CD14-positive monocyte (primary cell): Measurements from ENCODE around the gene TRAPPC8. TPM values are rescaled to one million over a fixed set of nuclear protein-coding genes. Genes with fewer than 3 reads are reported as not detected.

Experiments used
- DNase-seq, 3 donors: peaks; one replicate each; pipeline ENCODE4 v3.0.0-alpha.2; 2011 to 2022
- H2AFZ ChIP-seq: 2 replicates; pipeline ENCODE4 v1.6.0; 2012; ENCODE audit warnings: mild to moderate bottlenecking, low read depth, low read length, inconsistent platforms; ENCODE audit not compliant: insufficient read depth, poor library complexity, severe bottlenecking
- H3K27ac ChIP-seq, 2 donors: 1 replicate in 1 of 2; 2 replicates in 1 of 2; pipeline ENCODE4 v1.5.1; 2012 to 2013; ENCODE audit warnings: low read length in 2 of 2, control low read depth in 1 of 2, inconsistent platforms in 1 of 2, low read depth in 1 of 2, mild to moderate bottlenecking in 1 of 2
- H3K27me3 ChIP-seq, 2 donors: one replicate each; pipeline versions ENCODE4 v1.6.0 to v1.6.1; 2011 to 2013; ENCODE audit warnings: low read length in 2 of 2; ENCODE audit not compliant: control insufficient read depth in 2 of 2, insufficient read depth in 2 of 2
- H3K36me3 ChIP-seq, 2 donors: replicated peaks in 1 of 2; 1 replicate in 1 of 2; 2 replicates in 1 of 2; pipeline versions ENCODE4 v1.5.1 to v1.6.1; 2012 to 2013; ENCODE audit warnings: low read length in 2 of 2, control low read depth in 1 of 2, inconsistent platforms in 1 of 2, mild to moderate bottlenecking in 1 of 2; ENCODE audit not compliant: insufficient read depth in 2 of 2, control insufficient read depth in 1 of 2
- H3K4me1 ChIP-seq, 2 donors: 1 replicate in 1 of 2; 2 replicates in 1 of 2; pipeline versions ENCODE4 v1.5.1 to v1.6.1; 2012 to 2013; ENCODE audit warnings: low read length in 2 of 2, control low read depth in 1 of 2, inconsistent platforms in 1 of 2, mild to moderate bottlenecking in 1 of 2, moderate library complexity in 1 of 2; ENCODE audit not compliant: insufficient read depth in 2 of 2, control insufficient read depth in 1 of 2
- H3K4me2 ChIP-seq: replicated peaks from 2 replicates; pipeline ENCODE3; 2012; ENCODE audit warnings: low read length, moderate library complexity, mild to moderate bottlenecking; ENCODE audit not compliant: poor library complexity, severe bottlenecking; ENCODE audit errors: extremely low read depth
- H3K4me3 ChIP-seq, 3 experiments: fragments of 200-600 bp in 1 of 3; sonication (generic) in 1 of 3; replicated peaks in 1 of 3; 1 replicate in 2 of 3; 2 replicates in 1 of 3; pipeline ENCODE4 v1.5.1; 2011 to 2013; ENCODE audit warnings: low read length in 3 of 3, mild to moderate bottlenecking in 3 of 3, control low read depth in 2 of 3, low read depth in 2 of 3, inconsistent platforms in 1 of 3, moderate library complexity in 1 of 3
- H3K79me2 ChIP-seq: 2 replicates; pipeline ENCODE4 v1.6.0; 2012; ENCODE audit warnings: mild to moderate bottlenecking, control low read depth, inconsistent platforms, low read length, moderate library complexity; ENCODE audit not compliant: insufficient read depth
- H3K9ac ChIP-seq: 2 replicates; pipeline ENCODE4 v1.6.0; 2017; ENCODE audit warnings: low read length, mild to moderate bottlenecking; ENCODE audit not compliant: insufficient read depth, poor library complexity, severe bottlenecking
- H3K9me3 ChIP-seq, 2 donors: replicated peaks in 1 of 2; 1 replicate in 1 of 2; 2 replicates in 1 of 2; pipeline versions ENCODE4 v1.5.1 to v1.6.1; 2012 to 2013; ENCODE audit warnings: low read length in 2 of 2, control low read depth in 1 of 2; ENCODE audit not compliant: control insufficient read depth in 1 of 2, insufficient read depth in 1 of 2
- H4K20me1 ChIP-seq: 2 replicates; pipeline ENCODE4 v1.6.0; 2012; ENCODE audit warnings: mild to moderate bottlenecking, low read length, control low read depth, moderate library complexity; ENCODE audit not compliant: insufficient read depth
- H3K27ac Mint-ChIP-seq, 7 donors: one replicate each; pipeline ENCODE4 v1.8.0; 2020; ENCODE audit warnings: mild to moderate bottlenecking in 7 of 7, mixed read lengths in 7 of 7, moderate library complexity in 6 of 7, inconsistent platforms in 2 of 7
- H3K27me3 Mint-ChIP-seq, 3 donors: one replicate each; pipeline ENCODE4 v1.8.0; 2021 to 2022; ENCODE audit warnings: low read depth in 3 of 3, mild to moderate bottlenecking in 3 of 3, mixed read lengths in 3 of 3, moderate library complexity in 3 of 3, inconsistent platforms in 1 of 3
- H3K36me3 Mint-ChIP-seq, 2 donors: one replicate each; pipeline ENCODE4 v1.8.0; 2020; ENCODE audit warnings: mixed read lengths in 2 of 2, inconsistent platforms in 1 of 2, mild to moderate bottlenecking in 1 of 2
- H3K4me1 Mint-ChIP-seq: one replicate; pipeline ENCODE4 v1.8.0; 2020; ENCODE audit warnings: mild to moderate bottlenecking, mixed read lengths
- H3K4me3 Mint-ChIP-seq, 2 donors: one replicate each; pipeline ENCODE4 v1.8.0; 2020; ENCODE audit warnings: mild to moderate bottlenecking in 2 of 2, mixed read lengths in 2 of 2, moderate library complexity in 1 of 2
- H3K9me3 Mint-ChIP-seq, 7 donors: one replicate each; pipeline ENCODE4 v1.8.0; 2020 to 2022; ENCODE audit warnings: mixed read lengths in 7 of 7, mild to moderate bottlenecking in 6 of 7, moderate library complexity in 6 of 7, inconsistent platforms in 2 of 7
- WGBS: methylation state at CpG from one replicate; pipeline ENCODE4 v1.1.5; 2013; ENCODE audit warnings: missing lambda C conversion rate; ENCODE audit not compliant: insufficient coverage; 5-methylcytosine and 5-hydroxymethylcytosine counted together
- intact Hi-C, 2 donors: fragments of 100-400 bp; cut with micrococcal nuclease; formaldehyde crosslinking; loops; one replicate each; pipeline versions ENCODE4 v1.15.0 to v1.15.1; 2023
- polyA plus RNA-seq, 3 donors: library from polyadenylated mRNA; depleted of rRNA in 1 of 3; unstranded in 2 of 3; stranded (reverse) in 1 of 3; fragments of 300-500 nt in 2 of 3; fragments of >200 nt in 1 of 3; fragmentation: Illumina TruSeq in 2 of 3; gene quantifications; 1 replicate in 2 of 3; 2 replicates in 1 of 3; pipeline ENCODE4 v1.2.3, GENCODE V29; 2012 to 2021
- TF ChIP-seq, protein P1 (sequence below): fragments of 200-600 bp; IDR thresholded peaks from one replicate; pipeline ENCODE4 v1.8.0; 2022; ENCODE audit warnings: antibody characterized with exemption, mild to moderate bottlenecking

The TRAPPC8 gene
- polyA plus RNA-seq, 3 donors, result 16.2 to 52.7 (median 22.1) TPM

DNA sequence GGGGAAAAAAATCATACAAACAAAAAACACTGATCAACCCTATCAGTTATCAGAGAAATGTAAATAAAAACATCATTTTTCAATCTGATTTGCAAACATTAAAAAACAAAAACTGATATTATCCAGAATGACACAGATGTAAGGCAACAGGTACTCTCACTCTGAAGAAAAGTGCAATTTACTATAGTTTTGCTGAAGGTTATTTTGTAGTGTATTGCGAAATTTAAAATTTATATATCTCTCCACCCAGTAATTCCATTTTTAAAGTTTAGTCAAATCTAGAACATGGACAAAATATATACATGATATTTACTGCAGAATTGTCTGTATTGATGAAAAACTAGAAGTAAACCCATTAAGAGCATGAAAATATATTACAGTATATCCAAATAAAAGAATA lies 79.8 kb downstream of the TRAPPC8 start:
- Histone ChIP-seq H3K9ac (no peak overlapping the region), H2AFZ (no peak overlapping the region), H3K9me3 (no peaks in the 10 kb centered on the region), H3K27ac (no peak overlapping the region), H3K27me3 (no peaks in the 10 kb centered on the region), H3K4me1 (no peaks in the 10 kb centered on the region), H3K4me3 (no peak overlapping the region), H4K20me1 (peaks cover 7% of the 10 kb centered on the region), H3K36me3 (peaks cover 87 to 98% of the 10 kb centered on the region in 2 donors), H3K79me2 (no peaks in the 10 kb centered on the region), H3K4me2 (no peak overlapping the region)
- no peaks in the 10 kb centered on the region for H3K4me1 Mint-ChIP-seq
- H3K36me3 Mint-ChIP-seq, result peaks cover 59 to 81% of the 10 kb centered on the region in 2 donors
- H3K4me3 Mint-ChIP-seq, result no peak overlapping the region
- no peak for DNase-seq
- intact Hi-C loops, result no loop called here
- H3K9me3 Mint-ChIP-seq, result no peaks in the 10 kb centered on the region
- TF ChIP-seq, protein P1, sequence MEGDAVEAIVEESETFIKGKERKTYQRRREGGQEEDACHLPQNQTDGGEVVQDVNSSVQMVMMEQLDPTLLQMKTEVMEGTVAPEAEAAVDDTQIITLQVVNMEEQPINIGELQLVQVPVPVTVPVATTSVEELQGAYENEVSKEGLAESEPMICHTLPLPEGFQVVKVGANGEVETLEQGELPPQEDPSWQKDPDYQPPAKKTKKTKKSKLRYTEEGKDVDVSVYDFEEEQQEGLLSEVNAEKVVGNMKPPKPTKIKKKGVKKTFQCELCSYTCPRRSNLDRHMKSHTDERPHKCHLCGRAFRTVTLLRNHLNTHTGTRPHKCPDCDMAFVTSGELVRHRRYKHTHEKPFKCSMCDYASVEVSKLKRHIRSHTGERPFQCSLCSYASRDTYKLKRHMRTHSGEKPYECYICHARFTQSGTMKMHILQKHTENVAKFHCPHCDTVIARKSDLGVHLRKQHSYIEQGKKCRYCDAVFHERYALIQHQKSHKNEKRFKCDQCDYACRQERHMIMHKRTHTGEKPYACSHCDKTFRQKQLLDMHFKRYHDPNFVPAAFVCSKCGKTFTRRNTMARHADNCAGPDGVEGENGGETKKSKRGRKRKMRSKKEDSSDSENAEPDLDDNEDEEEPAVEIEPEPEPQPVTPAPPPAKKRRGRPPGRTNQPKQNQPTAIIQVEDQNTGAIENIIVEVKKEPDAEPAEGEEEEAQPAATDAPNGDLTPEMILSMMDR, result no peak
- H3K27ac Mint-ChIP-seq, result no peak overlapping the region
- no peaks in the 10 kb centered on the region for H3K27me3 Mint-ChIP-seq
- WGBS, result no CpG with 5 or more reads among the region's 1 CpG

DNA sequence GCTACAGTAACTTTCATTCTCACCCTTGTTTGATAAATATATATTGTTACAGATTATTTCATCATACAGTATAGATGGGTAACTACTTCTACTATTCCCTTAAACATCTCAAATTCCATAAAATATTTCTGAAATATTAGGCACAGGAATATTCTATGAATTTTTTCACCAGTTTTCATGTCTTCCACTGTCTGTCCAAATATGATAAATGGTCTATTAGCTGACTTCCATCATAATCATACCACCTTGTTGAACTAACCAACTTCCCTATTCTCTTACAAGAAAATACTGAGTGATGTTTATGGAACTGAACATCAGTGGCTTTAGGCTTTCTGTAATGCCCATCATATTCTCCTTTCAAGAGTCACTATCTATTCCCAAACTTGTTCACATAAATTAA lies 82.4 kb downstream of the TRAPPC8 start:
- H3K36me3 Mint-ChIP-seq, result peaks cover 63 to 86% of the 10 kb centered on the region in 2 donors
- Histone ChIP-seq H3K79me2 (no peaks in the 10 kb centered on the region), H3K27ac (no peak overlapping the region), H2AFZ (no peak overlapping the region), H3K9me3 (no peaks in the 10 kb centered on the region), H3K27me3 (no peaks in the 10 kb centered on the region), H3K4me3 (no peak overlapping the region), H3K36me3 (peaks cover 86 to 98% of the 10 kb centered on the region in 2 donors), H3K9ac (no peak overlapping the region), H3K4me2 (no peak overlapping the region), H4K20me1 (peaks cover 7% of the 10 kb centered on the region), H3K4me1 (no peaks in the 10 kb centered on the region)
- TF ChIP-seq, protein P1, result no peak
- no peak overlapping the region for H3K27ac Mint-ChIP-seq
- H3K4me1 Mint-ChIP-seq, result no peaks in the 10 kb centered on the region
- no peak for DNase-seq
- H3K9me3 Mint-ChIP-seq, result no peaks in the 10 kb centered on the region
- no peak overlapping the region for H3K4me3 Mint-ChIP-seq
- no peaks in the 10 kb centered on the region for H3K27me3 Mint-ChIP-seq
- intact Hi-C loops, result no loop called here
